H1 (cell line): ENCODE results near the gene LAX1. TPM values are rescaled to one million over a fixed set of nuclear protein-coding genes. Genes with fewer than 3 reads are reported as not detected.

Experiments
- CTCF ChIA-PET: fragments of 300-600 bp; sonication (Branson Sonifier 250); formaldehyde crosslinking; loops from one replicate; lab custom pipeline; 2021; ENCODE audit not compliant: partially characterized antibody; lab: Charles Lee
- POLR2A ChIA-PET: fragments of 300-600 bp; sonication (Branson Sonifier 250); formaldehyde crosslinking; loops from one replicate; lab custom pipeline; 2021; ENCODE audit warnings: inconsistent platforms; ENCODE audit not compliant: partially characterized antibody; lab: Charles Lee
- DNase-seq, 2 experiments: peaks; one replicate each; pipeline versions ENCODE4 v3.0.0 to v3.0.0-alpha.2; 2010 to 2022; ENCODE audit warnings: low spot score in 2 of 2, low read depth in 1 of 2, mixed read lengths in 1 of 2
- FAIRE-seq: peaks from 2 replicates; lab custom pipeline; 2011; peaks lifted over from hg19 to GRCh38; lab: Jason Lieb, UNC
- H2AFZ ChIP-seq: 2 replicates; pipeline ENCODE4 v1.8.1; 2012; ENCODE audit warnings: low read length, inconsistent platforms
- H2AK5ac ChIP-seq: 2 replicates; pipeline ENCODE4 v1.6.1; 2013; ENCODE audit warnings: low read depth, low read length
- H2BK120ac ChIP-seq: replicated peaks from 2 replicates; pipeline ENCODE3; 2013; ENCODE audit warnings: low read depth, low read length, inconsistent platforms
- H2BK12ac ChIP-seq: 2 replicates; pipeline ENCODE4 v1.6.1; 2013; ENCODE audit warnings: low read depth, low read length
- H2BK15ac ChIP-seq: 2 replicates; pipeline ENCODE4 v1.6.1; 2013; ENCODE audit warnings: low read length
- H2BK20ac ChIP-seq: 2 replicates; pipeline ENCODE4 v1.6.1; 2013; ENCODE audit warnings: low read length
- H2BK5ac ChIP-seq: 2 replicates; pipeline ENCODE4 v1.6.1; 2013; ENCODE audit warnings: low read depth, low read length
- H3K14ac ChIP-seq: 2 replicates; pipeline ENCODE4 v1.6.1; 2013; ENCODE audit warnings: inconsistent platforms; ENCODE audit not compliant: insufficient read length
- H3K18ac ChIP-seq: 2 replicates; pipeline ENCODE4 v1.6.1; 2013; ENCODE audit warnings: low read length; ENCODE audit errors: extremely low read depth
- H3K23ac ChIP-seq: 2 replicates; pipeline ENCODE4 v1.6.1; 2013; ENCODE audit warnings: inconsistent platforms; ENCODE audit not compliant: insufficient read length
- H3K23me2 ChIP-seq: 2 replicates; pipeline ENCODE4 v1.6.1; 2013; ENCODE audit warnings: low read depth, low read length
- H3K27ac ChIP-seq: 2 replicates; pipeline ENCODE4 v1.6.1; 2011; ENCODE audit warnings: low read depth, low read length, inconsistent platforms
- H3K27me3 ChIP-seq, 4 experiments: replicated peaks in 1 of 4; 1 replicate in 1 of 4; 2 replicates in 3 of 4; pipeline versions ENCODE4 v1.6.1 to v1.8.1; 2011 to 2013; ENCODE audit warnings: low read length in 3 of 4, mild to moderate bottlenecking in 3 of 4, inconsistent platforms in 2 of 4, mixed read lengths in 2 of 4, moderate library complexity in 1 of 4; ENCODE audit not compliant: control insufficient read depth in 3 of 4, insufficient read depth in 3 of 4; ENCODE audit errors: extremely low read depth in 1 of 4
- H3K36me3 ChIP-seq, 4 experiments: 2 replicates each; pipeline versions ENCODE4 v1.6.1 to v1.8.1; 2011 to 2013; ENCODE audit warnings: mild to moderate bottlenecking in 4 of 4, low read length in 3 of 4, moderate library complexity in 2 of 4, control low read depth in 1 of 4, inconsistent platforms in 1 of 4; ENCODE audit not compliant: insufficient read depth in 4 of 4, control insufficient read depth in 2 of 4
- H3K4ac ChIP-seq: replicated peaks from 2 replicates; pipeline ENCODE3; 2013; ENCODE audit warnings: low read length, low read depth, mixed read lengths, inconsistent platforms; ENCODE audit not compliant: insufficient read length
- H3K4me1 ChIP-seq, 4 experiments: replicated peaks in 1 of 4; 1 replicate in 1 of 4; 2 replicates in 3 of 4; pipeline versions ENCODE4 v1.6.1 to v1.8.1; 2011 to 2013; ENCODE audit warnings: low read length in 3 of 4, inconsistent platforms in 2 of 4, mixed read lengths in 1 of 4; ENCODE audit not compliant: insufficient read depth in 4 of 4, control insufficient read depth in 3 of 4
- H3K4me2 ChIP-seq, 2 experiments: 2 replicates each; pipeline versions ENCODE4 v1.6.1 to v1.8.1; 2011 to 2013; ENCODE audit warnings: low read depth in 2 of 2, low read length in 2 of 2, control low read depth in 1 of 2, inconsistent platforms in 1 of 2, mild to moderate bottlenecking in 1 of 2; ENCODE audit not compliant: insufficient read depth in 1 of 2
- H3K4me3 ChIP-seq, 4 experiments: fragments of 200-600, 300-600 bp in 1 of 4; sonication (generic), shearing (Covaris generic), sonication (Bioruptor Twin) in 1 of 4; 2 replicates each; pipeline versions ENCODE4 v1.5.1 to v1.8.1; 2011 to 2016; ENCODE audit warnings: low read length in 4 of 4, low read depth in 3 of 4, control low read depth in 2 of 4, inconsistent platforms in 2 of 4, mild to moderate bottlenecking in 2 of 4, mixed read lengths in 1 of 4, moderate library complexity in 1 of 4; ENCODE audit not compliant: insufficient read depth in 2 of 4; ENCODE audit errors: extremely low read depth in 1 of 4
- H3K56ac ChIP-seq: replicated peaks from 2 replicates; pipeline ENCODE3; 2013; ENCODE audit warnings: low read depth, mild to moderate bottlenecking, mixed read lengths, low read length, inconsistent platforms; ENCODE audit not compliant: insufficient read length
- H3K79me1 ChIP-seq: 2 replicates; pipeline ENCODE4 v1.6.1; 2013; ENCODE audit warnings: low read depth, low read length, control low read depth
- H3K79me2 ChIP-seq, 2 experiments: 2 replicates each; pipeline versions ENCODE4 v1.6.1 to v1.8.1; 2012 to 2013; ENCODE audit warnings: low read length in 2 of 2, mild to moderate bottlenecking in 2 of 2, inconsistent platforms in 1 of 2; ENCODE audit not compliant: insufficient read depth in 2 of 2, control insufficient read depth in 1 of 2
- H3K9ac ChIP-seq, 4 experiments: replicated peaks in 1 of 4; 1 replicate in 1 of 4; 2 replicates in 3 of 4; pipeline versions ENCODE4 v1.6.1 to v1.8.1; 2011 to 2013; ENCODE audit warnings: low read depth in 3 of 4, low read length in 3 of 4, control low read depth in 2 of 4, mild to moderate bottlenecking in 2 of 4, moderate library complexity in 2 of 4, inconsistent platforms in 1 of 4; ENCODE audit errors: extremely low read depth in 1 of 4
- H3K9me3 ChIP-seq, 2 experiments: 2 replicates each; pipeline versions ENCODE4 v1.6.1 to v1.8.1; 2012 to 2013; ENCODE audit warnings: mild to moderate bottlenecking in 2 of 2, moderate library complexity in 2 of 2, control low read depth in 1 of 2, inconsistent platforms in 1 of 2, low read depth in 1 of 2, low read length in 1 of 2, mixed read lengths in 1 of 2; ENCODE audit not compliant: insufficient read depth in 2 of 2
- H4K20me1 ChIP-seq, 2 experiments: replicated peaks in 1 of 2; 2 replicates each; pipeline versions ENCODE3 to v1.8.1; 2011 to 2013; ENCODE audit warnings: inconsistent platforms in 2 of 2, low read length in 2 of 2, mild to moderate bottlenecking in 1 of 2; ENCODE audit not compliant: insufficient read depth in 2 of 2, control insufficient read depth in 1 of 2
- H4K5ac ChIP-seq: 2 replicates; pipeline ENCODE4 v1.6.1; 2013; ENCODE audit warnings: low read length, low read depth, mixed read lengths, inconsistent platforms; ENCODE audit not compliant: insufficient read length
- H4K8ac ChIP-seq: 2 replicates; pipeline ENCODE4 v1.8.0; 2013; ENCODE audit warnings: mild to moderate bottlenecking, moderate library complexity, low read length, inconsistent platforms; ENCODE audit not compliant: insufficient read depth; ENCODE audit errors: extremely low read depth
- H4K91ac ChIP-seq: replicated peaks from 2 replicates; pipeline ENCODE3; 2013; ENCODE audit warnings: low read length, mixed read lengths, inconsistent platforms; ENCODE audit not compliant: insufficient read length
- BACH1 ChIP-seq: IDR thresholded peaks from 2 replicates; pipeline ENCODE4 v1.6.1; 2012; ENCODE audit warnings: low read length, improper control_type of control experiment
- EZH2 ChIP-seq: fragments of 200-600 bp; sonication (generic); IDR thresholded peaks from 2 replicates; pipeline ENCODE4 v1.7.1; 2012; ENCODE audit warnings: low read depth, mild to moderate bottlenecking, moderate library complexity, low read length, inconsistent platforms; ENCODE audit not compliant: severe bottlenecking
- FOSL1 ChIP-seq: IDR thresholded peaks from 2 replicates; pipeline ENCODE4 v1.6.1; 2011; ENCODE audit warnings: mild to moderate bottlenecking, low read depth, low read length, moderate library complexity; ENCODE audit not compliant: insufficient read depth
- GABPA ChIP-seq: IDR thresholded peaks from 2 replicates; pipeline ENCODE4 v1.6.1; 2011; ENCODE audit warnings: mild to moderate bottlenecking, low read length, moderate library complexity, borderline replicate concordance; ENCODE audit not compliant: insufficient read depth
- RNF2 ChIP-seq: fragments of 200-900, 300-1000 bp; sonication (generic); IDR thresholded peaks from 2 replicates; pipeline ENCODE4 v1.7.1; 2016; ENCODE audit warnings: borderline replicate concordance, low read depth, mild to moderate bottlenecking, antibody characterized with exemption, low read length; ENCODE audit not compliant: poor library complexity, severe bottlenecking; ENCODE audit errors: missing control alignments
- TAF7 ChIP-seq: optimal IDR thresholded peaks from 2 replicates; pipeline ENCODE3; 2011; ENCODE audit warnings: low read depth, mild to moderate bottlenecking, inconsistent platforms, low read length, moderate library complexity, borderline replicate concordance
- ZNF274 ChIP-seq: IDR thresholded peaks from 2 replicates; pipeline ENCODE4 v1.7.0; 2012; ENCODE audit warnings: low read length, borderline replicate concordance; ENCODE audit errors: extremely low read depth
- WGBS, 2 experiments: shearing (Covaris generic) in 1 of 2; methylation state at CpG; one replicate each; pipeline versions ENCODE4 v1.1.6 to v1.1.7; 2013 to 2015; ENCODE audit warnings: low lambda C conversion rate in 2 of 2, mixed read lengths in 2 of 2, inconsistent platforms in 1 of 2, low coverage in 1 of 2, missing lambda C conversion rate in 1 of 2; ENCODE audit not compliant: insufficient replicate concordance in 2 of 2, insufficient coverage in 1 of 2, insufficient read length in 1 of 2; ENCODE audit errors: extremely low coverage in 1 of 2, missing lambda C conversion rate in 1 of 2; 5-methylcytosine and 5-hydroxymethylcytosine counted together
- polyA plus RNA-seq, 7 experiments: library from polyadenylated mRNA; depleted of rRNA in 3 of 7; stranded (reverse) in 5 of 7; unstranded in 2 of 7; fragments of >200 nt in 5 of 7; fragments of 200-250 nt in 2 of 7; gene quantifications; 1 replicate in 5 of 7; 2 replicates in 1 of 7; 4 replicates in 1 of 7; pipeline versions ENCODE4 v1.2.1 to v1.2.3, GENCODE V29; 2011 to 2013; ENCODE audit warnings: missing spikeins in 2 of 7, mixed read lengths in 2 of 7
- total RNA-seq: library from RNA; stranded (reverse); fragmentation: NEBNext Ultra II Directional; extraction: Animal tissue kit (Norgen Biotek cat#: 25700); gene quantifications from 2 replicates; pipeline ENCODE4 v1.2.1, GENCODE V29; 2021

Gene LAX1
- total and polyA plus RNA-seq, 2 of the 8 experiments (the other 6 are each of a cell fraction or from before 2014, with no cell fraction given) = 0.11 TPM; not detected in 1

- no peaks in the 10 kb centered on the region for H3K36me3 ChIP-seq
- H3K79me2 ChIP-seq = peaks cover 0 to 3% of the 10 kb centered on the region in 2 experiments; a peak in 2 of 4 replicates
- FAIRE-seq (no peak), DNase-seq (no peak)
- no peak overlapping the region for H4K5ac ChIP-seq
- no peaks in the 10 kb centered on the region for H3K79me1 ChIP-seq
- H2BK12ac ChIP-seq = no peak overlapping the region
- H3K4me3 ChIP-seq = no peak overlapping the region
- no peak overlapping the region for H3K4ac ChIP-seq
- H2AFZ ChIP-seq = no peak overlapping the region
- H2BK20ac ChIP-seq = no peak overlapping the region
- H3K56ac ChIP-seq = no peak overlapping the region
- H3K27ac ChIP-seq = no peak overlapping the region
- CTCF ChIA-PET = interaction anchor here (0.6 kb wide), 1 partner anchor 20 kb away, joined by 3 read pairs; no protein-coding TSS in a partner anchor
- H3K27me3 ChIP-seq = no peaks in the 10 kb centered on the region
- 74% methylated on average over 3 of the region's 3 CpGs; no CpG with 5 or more reads in 1 of the 2 experiments for WGBS, 2 experiments
- POLR2A ChIA-PET = interaction anchor here (0.8 kb wide), 1 partner anchor 18 kb away, joined by 3 read pairs; no protein-coding TSS in a partner anchor
- no peaks in the 10 kb centered on the region for H3K9me3 ChIP-seq
- H2BK5ac ChIP-seq = no peak overlapping the region
- no peak overlapping the region for H3K9ac ChIP-seq
- H3K14ac ChIP-seq = no peak overlapping the region
- H2BK120ac ChIP-seq = no peak overlapping the region
- peaks cover 2 to 9% (median 4%) of the 10 kb centered on the region in 4 experiments; a peak in 5 of 7 replicates for H3K4me1 ChIP-seq
- no peak overlapping the region for H3K18ac ChIP-seq
- no peak overlapping the region for H3K4me2 ChIP-seq
- H3K23me2 ChIP-seq = no peaks in the 10 kb centered on the region
- H4K20me1 ChIP-seq = no peaks in the 10 kb centered on the region
- H4K8ac ChIP-seq = no peak overlapping the region
- H3K23ac ChIP-seq = no peak overlapping the region
- H2AK5ac ChIP-seq = no peak overlapping the region
- no peak overlapping the region for H2BK15ac ChIP-seq
- no peak overlapping the region for H4K91ac ChIP-seq
- TF ChIP-seq BACH1 (no peak), GABPA (no peak), FOSL1 (no peak), EZH2 (no peak), TAF7 (no peak), ZNF274 (no peak), RNF2 (no peak)
Measured at GRCh38 chr1:203791498-203791897, 26.5 kb downstream of the LAX1 start.
